ENCODE measurements around the gene BNC2. TPM values are rescaled to one million over a fixed set of nuclear protein-coding genes. Genes with fewer than 3 reads are reported as not detected.

Gene BNC2
- total RNA-seq, 1 experiment from 2014 or later: 43.6 TPM

DNA sequence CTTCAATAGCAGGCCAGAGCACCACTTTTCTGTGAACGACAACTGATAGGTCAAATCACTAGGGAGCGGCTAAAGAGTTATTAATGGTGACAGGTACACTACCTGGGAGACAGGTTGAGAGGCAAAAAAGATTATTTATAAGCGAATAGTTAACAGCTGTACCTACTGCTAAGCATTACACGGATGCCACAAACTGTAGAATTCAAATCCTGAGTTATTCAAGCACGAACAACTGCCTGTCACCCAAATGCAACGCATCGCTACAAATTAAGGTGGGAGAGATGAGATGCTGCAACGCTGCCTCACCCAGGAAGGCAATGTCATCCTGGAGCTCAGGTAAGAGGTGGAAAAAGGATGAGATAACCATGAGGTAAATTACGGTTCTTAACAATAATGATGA, 342.9 kb downstream of the BNC2 start:
- H3K27ac Mint-ChIP-seq: peak overlapping the region in 1 of 3 experiments; percentile 5; a peak in 1 of 7 replicates
- H3K23me2 ChIP-seq (ENCODE audit: insufficient read length, low read depth, low read length, poor library complexity, severe bottlenecking): no peaks in the 10 kb centered on the region
- no peak overlapping the region for H3K9ac ChIP-seq (ENCODE audit: extremely low read depth, insufficient read length, low read length)
- H4K91ac ChIP-seq (ENCODE audit: insufficient read length, low read depth, low read length): no peak overlapping the region
- H3K79me1 ChIP-seq (ENCODE audit: insufficient read depth, low read depth, low read length, poor library complexity, severe bottlenecking): no peaks in the 10 kb centered on the region
- H3K23ac ChIP-seq (ENCODE audit: insufficient read length, low read depth, low read length): no peak overlapping the region
- no peak overlapping the region for H2BK120ac ChIP-seq (ENCODE audit: low read depth, low read length, poor library complexity, severe bottlenecking)
- H2BK20ac ChIP-seq (ENCODE audit: low read depth, low read length, poor library complexity, severe bottlenecking): no peak overlapping the region
- no peak overlapping the region for H2BK5ac ChIP-seq (ENCODE audit: insufficient read length, low read length)
- H2BK12ac ChIP-seq (ENCODE audit: insufficient read length, low read depth, low read length): no peak overlapping the region
- H3K79me2 ChIP-seq (ENCODE audit: insufficient read depth, low read length): no peaks in the 10 kb centered on the region
- WGBS (ENCODE audit: extremely low coverage, insufficient read length, low lambda C conversion rate): no CpG with 5 or more reads among the region's 9 CpGs
- H3K27me3 Mint-ChIP-seq (ENCODE audit: low read depth): no peaks in the 10 kb centered on the region
- H3K27me3 ChIP-seq (ENCODE audit: insufficient read depth, low read length): no peaks in the 10 kb centered on the region
- no peak overlapping the region for H3K4me3 Mint-ChIP-seq
- H3K27ac ChIP-seq (ENCODE audit: insufficient read length, low read depth, low read length): no peak overlapping the region
- no peak overlapping the region for H4K8ac ChIP-seq (replicated peaks; ENCODE audit: insufficient read length, low read depth, low read length)
- no peak overlapping the region for H3T11ph ChIP-seq (ENCODE audit: low read length)
- no peak overlapping the region for H3K4ac ChIP-seq (ENCODE audit: low read depth, low read length)
- H3K9me3 ChIP-seq (ENCODE audit: control insufficient read depth, low read depth, low read length): no peaks in the 10 kb centered on the region
- H3K56ac ChIP-seq (ENCODE audit: insufficient read length, low read depth, low read length): no peak overlapping the region
- H2AK5ac ChIP-seq (ENCODE audit: insufficient read length, low read length): no peak overlapping the region
- H3K36me3 Mint-ChIP-seq (ENCODE audit: insufficient read depth in 1 of 3, low read depth in 3 of 3): peaks cover 0 to 3% (median 2%) of the 10 kb centered on the region in 3 experiments; a peak in 4 of 7 replicates
- no peak overlapping the region for H2BK15ac ChIP-seq (ENCODE audit: low read depth, low read length)
- H4K20me1 ChIP-seq (ENCODE audit: control insufficient read depth, insufficient read depth, insufficient read length): no peaks in the 10 kb centered on the region
- H3K4me1 ChIP-seq (ENCODE audit: insufficient read depth, low read length): no peaks in the 10 kb centered on the region
- no peak overlapping the region for H2AFZ ChIP-seq (ENCODE audit: low read length)
- no peak overlapping the region for H3K14ac ChIP-seq (ENCODE audit: insufficient read depth, low read length)
- TF ChIP-seq, protein P1, sequence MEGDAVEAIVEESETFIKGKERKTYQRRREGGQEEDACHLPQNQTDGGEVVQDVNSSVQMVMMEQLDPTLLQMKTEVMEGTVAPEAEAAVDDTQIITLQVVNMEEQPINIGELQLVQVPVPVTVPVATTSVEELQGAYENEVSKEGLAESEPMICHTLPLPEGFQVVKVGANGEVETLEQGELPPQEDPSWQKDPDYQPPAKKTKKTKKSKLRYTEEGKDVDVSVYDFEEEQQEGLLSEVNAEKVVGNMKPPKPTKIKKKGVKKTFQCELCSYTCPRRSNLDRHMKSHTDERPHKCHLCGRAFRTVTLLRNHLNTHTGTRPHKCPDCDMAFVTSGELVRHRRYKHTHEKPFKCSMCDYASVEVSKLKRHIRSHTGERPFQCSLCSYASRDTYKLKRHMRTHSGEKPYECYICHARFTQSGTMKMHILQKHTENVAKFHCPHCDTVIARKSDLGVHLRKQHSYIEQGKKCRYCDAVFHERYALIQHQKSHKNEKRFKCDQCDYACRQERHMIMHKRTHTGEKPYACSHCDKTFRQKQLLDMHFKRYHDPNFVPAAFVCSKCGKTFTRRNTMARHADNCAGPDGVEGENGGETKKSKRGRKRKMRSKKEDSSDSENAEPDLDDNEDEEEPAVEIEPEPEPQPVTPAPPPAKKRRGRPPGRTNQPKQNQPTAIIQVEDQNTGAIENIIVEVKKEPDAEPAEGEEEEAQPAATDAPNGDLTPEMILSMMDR (conservative IDR thresholded peaks at IDR 0.05): no peak
- no peaks in the 10 kb centered on the region for H3K9me3 Mint-ChIP-seq
- H3K18ac ChIP-seq (ENCODE audit: insufficient read length, low read depth, low read length): no peak overlapping the region
- H3K4me1 Mint-ChIP-seq: peaks cover 25 to 44% of the 10 kb centered on the region in 2 experiments
- H3K4me2 ChIP-seq (ENCODE audit: insufficient read depth, insufficient read length, low read length): no peak overlapping the region
- DNase-seq: no peak
- H4K5ac ChIP-seq (ENCODE audit: insufficient read length, low read depth, low read length): no peak overlapping the region

Measured in H9 (cell line).